ENCODE data around the gene ZNF423. TPM values are rescaled to one million over a fixed set of nuclear protein-coding genes. Genes with fewer than 3 reads are reported as not detected.

The ZNF423 gene
- total and polyA plus RNA-seq, 9 of the 15 experiments (the other 6 are each of a cell fraction or from before 2014, with no cell fraction given) = not detected

DNA sequence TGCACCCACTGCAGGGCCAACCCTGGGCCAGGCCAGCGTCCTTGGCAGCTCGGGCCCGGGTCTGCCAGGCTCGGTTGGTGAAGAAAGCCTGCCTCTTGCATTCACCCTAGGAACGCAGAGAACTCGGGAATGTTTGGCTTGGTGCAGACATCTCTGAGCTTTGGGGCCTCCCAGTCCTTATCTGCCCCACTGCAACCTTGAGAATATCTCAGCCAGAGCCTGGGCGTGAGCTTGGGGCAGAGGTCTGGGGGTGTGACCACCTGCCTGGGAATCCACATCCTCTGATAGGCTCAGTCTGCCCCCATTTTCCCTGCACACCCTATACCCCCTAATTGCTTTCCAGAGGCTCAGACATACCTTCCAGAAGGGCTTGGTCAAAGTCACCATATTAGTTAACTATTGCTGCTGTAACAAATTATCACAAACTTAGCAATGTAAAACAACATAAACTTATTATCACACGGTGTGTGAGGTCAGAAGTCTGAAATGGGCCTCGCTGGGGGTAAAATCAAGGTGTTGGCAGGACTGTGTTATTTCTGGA lies 30.7 kb upstream of the ZNF423 start (continued):
- no peak for TF ChIP-seq SPI1 (IDR thresholded peaks at IDR 0.05; ENCODE audit: borderline replicate concordance, low read depth, low read length)
- TF ChIP-seq CBFA2T3 (IDR thresholded peaks at IDR 0.05) = peak; percentile 7; the same call in 1 of the 2 replicates
- no peak for TF ChIP-seq CHD4 (IDR thresholded peaks at IDR 0.05; ENCODE audit: insufficient read depth, insufficient replicate concordance, low read depth, low read length, poor library complexity, severe bottlenecking)
- no peak for TF ChIP-seq DIDO1 (tag; IDR thresholded peaks at IDR 0.05; ENCODE audit: low read depth)
- no peak for TF ChIP-seq ZNF586 (CRISPR knock-in tag; conservative IDR thresholded peaks at IDR 0.05)
- no peak for TF ChIP-seq MYBL2 (IDR thresholded peaks at IDR 0.05; ENCODE audit: low read depth)
- no peak for TF ChIP-seq MYBL2 (CRISPR knock-in tag; IDR thresholded peaks at IDR 0.05; ENCODE audit: borderline replicate concordance)
- TF ChIP-seq, protein P1, sequence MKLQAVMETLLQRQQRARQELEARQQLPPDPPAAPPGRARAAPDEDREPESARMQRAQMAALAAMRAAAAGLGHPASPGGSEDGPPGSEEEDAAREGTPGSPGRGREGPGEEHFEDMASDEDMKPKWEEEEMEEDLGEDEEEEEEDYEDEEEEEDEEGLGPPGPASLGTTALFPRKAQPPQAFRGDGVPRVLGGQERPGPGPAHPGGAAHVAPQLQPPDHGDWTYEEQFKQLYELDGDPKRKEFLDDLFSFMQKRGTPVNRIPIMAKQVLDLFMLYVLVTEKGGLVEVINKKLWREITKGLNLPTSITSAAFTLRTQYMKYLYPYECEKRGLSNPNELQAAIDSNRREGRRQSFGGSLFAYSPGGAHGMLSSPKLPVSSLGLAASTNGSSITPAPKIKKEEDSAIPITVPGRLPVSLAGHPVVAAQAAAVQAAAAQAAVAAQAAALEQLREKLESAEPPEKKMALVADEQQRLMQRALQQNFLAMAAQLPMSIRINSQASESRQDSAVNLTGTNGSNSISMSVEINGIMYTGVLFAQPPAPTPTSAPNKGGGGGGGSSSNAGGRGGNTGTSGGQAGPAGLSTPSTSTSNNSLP (IDR thresholded peaks at IDR 0.05; ENCODE audit: borderline replicate concordance, low read depth, low read length) = no peak
- TF ChIP-seq ELF1 (tag; IDR thresholded peaks at IDR 0.05) = no peak
- TF ChIP-seq NR3C1 (CRISPR knock-in tag; IDR thresholded peaks at IDR 0.05) = no peak
- no peak for TF ChIP-seq ZNF444 (CRISPR knock-in tag; IDR thresholded peaks at IDR 0.05)
- 0 out of 2 replicates have a peak, but pooled peaks have one; percentile 12 for TF ChIP-seq CTBP1 (IDR thresholded peaks at IDR 0.05; ENCODE audit: borderline replicate concordance)
- no peak for TF ChIP-seq RFX5 (IDR thresholded peaks at IDR 0.05; ENCODE audit: low read depth, low read length)
- TF ChIP-seq DDX20 (tag; IDR thresholded peaks at IDR 0.05; ENCODE audit: low read depth) = no peak
- TF ChIP-seq L3MBTL2 (IDR thresholded peaks at IDR 0.05) = 0 out of 2 replicates have a peak, but pooled peaks have one; percentile 29
